Vagina (tissue), 2 donors: Measurements from ENCODE around the gene MANEAL.
A peak's percentile ranks its signal among the peaks of the same experiment; 100 is the strongest.

ENCODE experiments used
- POLR2A ChIP-seq, 2 donors: fragments of 450-650 bp; IDR thresholded peaks; one replicate each; pipeline ENCODE4 v1.6.1; 2017; ENCODE audit warnings: antibody characterized with exemption in 2 of 2, mild to moderate bottlenecking in 2 of 2, moderate library complexity in 2 of 2
- TF ChIP-seq, protein P1 (sequence below), 3 experiments: fragments of 450-650 bp in 2 of 3; fragments of 200-600 bp in 1 of 3; sonication (generic) in 1 of 3; IDR thresholded peaks; one replicate each; pipeline ENCODE4 v1.5.1; 2017 to 2019; ENCODE audit warnings: antibody characterized with exemption in 3 of 3, mild to moderate bottlenecking in 2 of 3, moderate library complexity in 2 of 3

DNA sequence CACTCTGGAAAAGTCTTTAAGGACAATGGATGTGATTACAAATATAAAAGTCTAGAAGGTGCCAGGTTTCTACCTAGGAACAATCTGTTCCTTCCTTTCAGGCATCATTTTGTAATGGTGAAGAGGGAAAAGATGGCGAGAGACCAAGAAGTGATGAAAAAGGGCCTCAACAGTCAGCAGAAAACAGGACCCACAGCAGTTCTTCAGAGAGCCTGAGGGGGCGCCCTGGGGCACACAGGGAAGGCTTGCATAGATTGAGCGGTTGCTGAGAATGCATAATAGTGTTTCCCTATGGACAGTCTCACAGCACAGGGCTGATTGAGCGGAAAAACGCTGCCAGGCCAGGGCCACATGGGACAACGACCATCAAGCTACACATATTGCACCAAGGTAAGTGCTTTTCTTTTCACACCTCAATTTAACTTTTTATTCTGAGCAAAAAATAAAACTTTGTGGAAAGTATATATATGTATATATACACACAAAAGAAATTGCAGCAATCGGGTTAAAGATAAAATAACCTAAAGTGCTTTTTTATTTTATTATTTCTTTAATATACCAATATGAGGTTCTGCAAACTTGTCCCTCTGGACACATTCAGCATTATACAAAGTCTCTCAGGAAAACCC is 17.5 kb downstream of the MANEAL start:
- TF ChIP-seq POLR2A (IDR thresholded peaks at IDR 0.05): no peak
- TF ChIP-seq, protein P1, sequence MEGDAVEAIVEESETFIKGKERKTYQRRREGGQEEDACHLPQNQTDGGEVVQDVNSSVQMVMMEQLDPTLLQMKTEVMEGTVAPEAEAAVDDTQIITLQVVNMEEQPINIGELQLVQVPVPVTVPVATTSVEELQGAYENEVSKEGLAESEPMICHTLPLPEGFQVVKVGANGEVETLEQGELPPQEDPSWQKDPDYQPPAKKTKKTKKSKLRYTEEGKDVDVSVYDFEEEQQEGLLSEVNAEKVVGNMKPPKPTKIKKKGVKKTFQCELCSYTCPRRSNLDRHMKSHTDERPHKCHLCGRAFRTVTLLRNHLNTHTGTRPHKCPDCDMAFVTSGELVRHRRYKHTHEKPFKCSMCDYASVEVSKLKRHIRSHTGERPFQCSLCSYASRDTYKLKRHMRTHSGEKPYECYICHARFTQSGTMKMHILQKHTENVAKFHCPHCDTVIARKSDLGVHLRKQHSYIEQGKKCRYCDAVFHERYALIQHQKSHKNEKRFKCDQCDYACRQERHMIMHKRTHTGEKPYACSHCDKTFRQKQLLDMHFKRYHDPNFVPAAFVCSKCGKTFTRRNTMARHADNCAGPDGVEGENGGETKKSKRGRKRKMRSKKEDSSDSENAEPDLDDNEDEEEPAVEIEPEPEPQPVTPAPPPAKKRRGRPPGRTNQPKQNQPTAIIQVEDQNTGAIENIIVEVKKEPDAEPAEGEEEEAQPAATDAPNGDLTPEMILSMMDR (IDR thresholded peaks at IDR 0.05): peak in 2 of 3 experiments; percentile 10 to 39
